GM23338 (cell line): ENCODE results near the gene FANCB.

ENCODE experiments used
- JUNB ChIP-seq: IDR thresholded peaks from one replicate; pipeline ENCODE4 v1.6.1; 2016; ENCODE audit warnings: antibody characterized with exemption; ENCODE audit not compliant: unreplicated experiment
- TF ChIP-seq, protein P1 (sequence below): IDR thresholded peaks from 2 replicates; pipeline ENCODE4 v1.6.1; 2016; ENCODE audit warnings: antibody characterized with exemption
- TF ChIP-seq, protein P2 (sequence below), 2 experiments: fragments of 200-600 bp in 1 of 2; sonication (generic) in 1 of 2; conservative IDR thresholded peaks; 2 replicates each; pipeline versions ENCODE4 v1.5.1 to v1.6.1; 2016 to 2017; ENCODE audit warnings: antibody characterized with exemption in 2 of 2, low read depth in 2 of 2, mild to moderate bottlenecking in 2 of 2, moderate library complexity in 1 of 2
- TF ChIP-seq, protein P3 (sequence below): IDR thresholded peaks from one replicate; pipeline ENCODE4 v1.6.1; 2018; ENCODE audit warnings: antibody characterized with exemption; ENCODE audit not compliant: unreplicated experiment

DNA sequence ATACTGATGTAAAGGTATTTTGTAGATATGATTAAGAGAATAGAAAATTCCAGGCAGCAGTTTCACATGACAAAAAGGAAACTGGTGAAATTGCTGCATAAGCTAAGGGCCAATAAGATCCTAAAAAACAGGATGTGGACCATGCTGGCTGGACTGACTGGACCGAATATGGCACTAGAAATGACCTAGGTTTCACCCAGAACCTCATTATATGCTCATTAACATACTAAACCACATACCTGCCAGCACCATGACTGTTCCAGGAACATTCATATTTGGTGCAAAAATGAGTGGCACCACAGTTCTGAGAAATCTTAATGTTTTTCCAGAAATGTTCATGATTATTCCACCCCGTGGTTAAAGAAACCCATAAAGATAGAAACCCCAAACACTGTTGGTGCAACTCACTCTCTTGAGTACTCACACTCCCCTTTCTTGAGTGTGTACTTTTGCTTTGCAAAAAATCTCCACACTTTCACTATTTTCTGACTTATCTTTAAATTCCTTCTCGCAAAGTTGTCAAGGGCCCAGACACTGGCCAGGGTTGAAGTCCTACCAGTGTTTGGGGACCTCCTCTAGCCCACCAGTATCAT, 74.0 kb downstream of the FANCB start:
- TF ChIP-seq, protein P1, sequence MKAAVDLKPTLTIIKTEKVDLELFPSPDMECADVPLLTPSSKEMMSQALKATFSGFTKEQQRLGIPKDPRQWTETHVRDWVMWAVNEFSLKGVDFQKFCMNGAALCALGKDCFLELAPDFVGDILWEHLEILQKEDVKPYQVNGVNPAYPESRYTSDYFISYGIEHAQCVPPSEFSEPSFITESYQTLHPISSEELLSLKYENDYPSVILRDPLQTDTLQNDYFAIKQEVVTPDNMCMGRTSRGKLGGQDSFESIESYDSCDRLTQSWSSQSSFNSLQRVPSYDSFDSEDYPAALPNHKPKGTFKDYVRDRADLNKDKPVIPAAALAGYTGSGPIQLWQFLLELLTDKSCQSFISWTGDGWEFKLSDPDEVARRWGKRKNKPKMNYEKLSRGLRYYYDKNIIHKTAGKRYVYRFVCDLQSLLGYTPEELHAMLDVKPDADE: no peak
- TF ChIP-seq, protein P2, sequence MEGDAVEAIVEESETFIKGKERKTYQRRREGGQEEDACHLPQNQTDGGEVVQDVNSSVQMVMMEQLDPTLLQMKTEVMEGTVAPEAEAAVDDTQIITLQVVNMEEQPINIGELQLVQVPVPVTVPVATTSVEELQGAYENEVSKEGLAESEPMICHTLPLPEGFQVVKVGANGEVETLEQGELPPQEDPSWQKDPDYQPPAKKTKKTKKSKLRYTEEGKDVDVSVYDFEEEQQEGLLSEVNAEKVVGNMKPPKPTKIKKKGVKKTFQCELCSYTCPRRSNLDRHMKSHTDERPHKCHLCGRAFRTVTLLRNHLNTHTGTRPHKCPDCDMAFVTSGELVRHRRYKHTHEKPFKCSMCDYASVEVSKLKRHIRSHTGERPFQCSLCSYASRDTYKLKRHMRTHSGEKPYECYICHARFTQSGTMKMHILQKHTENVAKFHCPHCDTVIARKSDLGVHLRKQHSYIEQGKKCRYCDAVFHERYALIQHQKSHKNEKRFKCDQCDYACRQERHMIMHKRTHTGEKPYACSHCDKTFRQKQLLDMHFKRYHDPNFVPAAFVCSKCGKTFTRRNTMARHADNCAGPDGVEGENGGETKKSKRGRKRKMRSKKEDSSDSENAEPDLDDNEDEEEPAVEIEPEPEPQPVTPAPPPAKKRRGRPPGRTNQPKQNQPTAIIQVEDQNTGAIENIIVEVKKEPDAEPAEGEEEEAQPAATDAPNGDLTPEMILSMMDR (conservative IDR thresholded peaks at IDR 0.05; ENCODE audit: low read depth in 2 of 2): no peak
- TF ChIP-seq, protein P3, sequence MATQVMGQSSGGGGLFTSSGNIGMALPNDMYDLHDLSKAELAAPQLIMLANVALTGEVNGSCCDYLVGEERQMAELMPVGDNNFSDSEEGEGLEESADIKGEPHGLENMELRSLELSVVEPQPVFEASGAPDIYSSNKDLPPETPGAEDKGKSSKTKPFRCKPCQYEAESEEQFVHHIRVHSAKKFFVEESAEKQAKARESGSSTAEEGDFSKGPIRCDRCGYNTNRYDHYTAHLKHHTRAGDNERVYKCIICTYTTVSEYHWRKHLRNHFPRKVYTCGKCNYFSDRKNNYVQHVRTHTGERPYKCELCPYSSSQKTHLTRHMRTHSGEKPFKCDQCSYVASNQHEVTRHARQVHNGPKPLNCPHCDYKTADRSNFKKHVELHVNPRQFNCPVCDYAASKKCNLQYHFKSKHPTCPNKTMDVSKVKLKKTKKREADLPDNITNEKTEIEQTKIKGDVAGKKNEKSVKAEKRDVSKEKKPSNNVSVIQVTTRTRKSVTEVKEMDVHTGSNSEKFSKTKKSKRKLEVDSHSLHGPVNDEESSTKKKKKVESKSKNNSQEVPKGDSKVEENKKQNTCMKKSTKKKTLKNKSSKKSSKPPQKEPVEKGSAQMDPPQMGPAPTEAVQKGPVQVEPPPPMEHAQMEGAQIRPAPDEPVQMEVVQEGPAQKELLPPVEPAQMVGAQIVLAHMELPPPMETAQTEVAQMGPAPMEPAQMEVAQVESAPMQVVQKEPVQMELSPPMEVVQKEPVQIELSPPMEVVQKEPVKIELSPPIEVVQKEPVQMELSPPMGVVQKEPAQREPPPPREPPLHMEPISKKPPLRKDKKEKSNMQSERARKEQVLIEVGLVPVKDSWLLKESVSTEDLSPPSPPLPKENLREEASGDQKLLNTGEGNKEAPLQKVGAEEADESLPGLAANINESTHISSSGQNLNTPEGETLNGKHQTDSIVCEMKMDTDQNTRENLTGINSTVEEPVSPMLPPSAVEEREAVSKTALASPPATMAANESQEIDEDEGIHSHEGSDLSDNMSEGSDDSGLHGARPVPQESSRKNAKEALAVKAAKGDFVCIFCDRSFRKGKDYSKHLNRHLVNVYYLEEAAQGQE: no peak
- no peak for TF ChIP-seq JUNB
